HepG2 (cell line): Measurements from ENCODE around the gene PCIF1. TPM values are rescaled to one million over a fixed set of nuclear protein-coding genes. Genes with fewer than 3 reads are reported as not detected.

Source experiments
- ADNP ChIP-seq: sonication (generic); formaldehyde crosslinking; IDR thresholded peaks from 2 replicates; pipeline ENCODE4 v1.4.0; 2020; ENCODE audit warnings: missing genetic modification reagents
- BCL6 ChIP-seq: IDR thresholded peaks from 2 replicates; pipeline ENCODE4 v1.6.1; 2016; ENCODE audit warnings: missing genetic modification reagents, missing compliant biosample characterization
- BRCA1 ChIP-seq: sonication (generic); formaldehyde crosslinking; IDR thresholded peaks from 2 replicates; pipeline ENCODE4 v1.4.0; 2020; ENCODE audit warnings: missing genetic modification reagents
- CREBL2 ChIP-seq: sonication (generic); formaldehyde crosslinking; IDR thresholded peaks from 2 replicates; pipeline ENCODE4 v1.8.1; 2023; ENCODE audit warnings: missing genetic modification reagents, mild to moderate bottlenecking, borderline replicate concordance
- ELF4 ChIP-seq: sonication (generic); formaldehyde crosslinking; IDR thresholded peaks from 2 replicates; pipeline ENCODE4 v1.5.0; 2020; ENCODE audit warnings: missing genetic modification reagents, mild to moderate bottlenecking, moderate library complexity, borderline replicate concordance
- KDM5B ChIP-seq: sonication (generic); formaldehyde crosslinking; IDR thresholded peaks from 2 replicates; pipeline ENCODE4 v1.4.0; 2020; ENCODE audit warnings: missing genetic modification reagents, mild to moderate bottlenecking, borderline replicate concordance
- KMT2A ChIP-seq: sonication (generic); formaldehyde crosslinking; IDR thresholded peaks from 2 replicates; pipeline ENCODE4 v1.4.0; 2020; ENCODE audit warnings: missing genetic modification reagents
- LRRFIP1 ChIP-seq: sonication (generic); formaldehyde crosslinking; conservative IDR thresholded peaks from 2 replicates; pipeline ENCODE4 v1.4.0; 2020; ENCODE audit warnings: missing genetic modification reagents
- MLX ChIP-seq: IDR thresholded peaks from 2 replicates; pipeline ENCODE4 v1.6.1; 2016
- MXI1 ChIP-seq: IDR thresholded peaks from 3 replicates; pipeline ENCODE4 v1.6.1; 2012; ENCODE audit warnings: low read depth, low read length, inconsistent platforms, borderline replicate concordance
- RFX1 ChIP-seq: fragments of 450-650 bp; IDR thresholded peaks from 2 replicates; pipeline ENCODE4 v1.6.1; 2017
- SNAI1 ChIP-seq: sonication (generic); formaldehyde crosslinking; IDR thresholded peaks from 2 replicates; pipeline ENCODE4 v1.5.0; 2020; ENCODE audit warnings: mild to moderate bottlenecking, missing genetic modification reagents, borderline replicate concordance
- TARDBP ChIP-seq: sonication (generic); formaldehyde crosslinking; IDR thresholded peaks from 2 replicates; pipeline ENCODE4 v1.8.0; 2022; ENCODE audit warnings: mild to moderate bottlenecking, missing genetic modification reagents
- TFDP2 ChIP-seq: sonication (generic); formaldehyde crosslinking; IDR thresholded peaks from 2 replicates; pipeline ENCODE4 v1.4.0; 2020; ENCODE audit warnings: missing genetic modification reagents
- ZNF225 ChIP-seq: sonication (generic); formaldehyde crosslinking; IDR thresholded peaks from 2 replicates; pipeline ENCODE4 v1.4.0; 2020; ENCODE audit warnings: mild to moderate bottlenecking, missing genetic modification reagents
- ZNF382 ChIP-seq: sonication (generic); formaldehyde crosslinking; IDR thresholded peaks from 2 replicates; pipeline ENCODE4 v1.5.0; 2020; ENCODE audit warnings: missing genetic modification reagents, mild to moderate bottlenecking, borderline replicate concordance
- ZNF432 ChIP-seq: sonication (generic); formaldehyde crosslinking; IDR thresholded peaks from 2 replicates; pipeline ENCODE4 v1.5.0; 2020; ENCODE audit warnings: missing genetic modification reagents, mild to moderate bottlenecking, borderline replicate concordance
- ZNF446 ChIP-seq: sonication (generic); formaldehyde crosslinking; IDR thresholded peaks from 2 replicates; pipeline ENCODE4 v1.5.0; 2020; ENCODE audit warnings: mild to moderate bottlenecking, missing genetic modification reagents
- ZNF570 ChIP-seq: sonication (generic); formaldehyde crosslinking; IDR thresholded peaks from 2 replicates; pipeline ENCODE4 v1.4.0; 2020; ENCODE audit warnings: mild to moderate bottlenecking, missing genetic modification reagents, borderline replicate concordance
- ZNF7 ChIP-seq: IDR thresholded peaks from 2 replicates; pipeline ENCODE4 v1.6.1; 2016; ENCODE audit warnings: missing biosample characterization, missing genetic modification reagents
- ZNF703 ChIP-seq: sonication (generic); formaldehyde crosslinking; IDR thresholded peaks from 2 replicates; pipeline ENCODE4 v1.5.1; 2020; ENCODE audit warnings: missing genetic modification reagents, mild to moderate bottlenecking, moderate library complexity, borderline replicate concordance
- ZNF777 ChIP-seq: sonication (generic); formaldehyde crosslinking; IDR thresholded peaks from 2 replicates; pipeline ENCODE4 v1.4.0; 2020; ENCODE audit warnings: missing genetic modification reagents
- ZXDC ChIP-seq: sonication (generic); formaldehyde crosslinking; IDR thresholded peaks from 2 replicates; pipeline ENCODE4 v1.5.0; 2020; ENCODE audit warnings: mild to moderate bottlenecking, missing genetic modification reagents
- polyA plus RNA-seq, 8 experiments: library from polyadenylated mRNA; depleted of rRNA in 3 of 8; stranded (reverse) in 7 of 8; unstranded in 1 of 8; fragments of >200 nt; fragmentation: Illumina TruSeq in 4 of 8; extraction: Trizol in 4 of 8; gene quantifications; 2 replicates each; pipeline versions ENCODE4 v1.2.1 to v1.2.3, GENCODE V29; 2011 to 2016; ENCODE audit warnings: low read depth in 4 of 8, missing spikeins in 1 of 8, mixed read lengths in 1 of 8; ENCODE audit not compliant: insufficient read depth in 1 of 8
- total RNA-seq, 5 experiments: library from RNA; depleted of rRNA; stranded (reverse); fragments of >200 nt; fragmentation: Illumina TruSeq; extraction: Trizol; gene quantifications; 2 replicates each; pipeline ENCODE4 v1.2.3, GENCODE V29; 2016; ENCODE audit warnings: low read depth in 1 of 5

Gene PCIF1
- total and polyA plus RNA-seq, 2 of the 13 experiments (the other 11 are each of a cell fraction or from before 2014, with no cell fraction given): 20.9 to 24.4 TPM

GRCh38 chr20:45909817-45910669 is 24.4 kb upstream of the PCIF1 start (continued):
- TF ChIP-seq KMT2A (CRISPR knock-in tag) (peak; percentile 39; the same call in 1 of the 2 replicates), MXI1 (no peak), TFDP2 (CRISPR knock-in tag) (0 out of 2 replicates have a peak, but pooled peaks have one; percentile 36), CREBL2 (CRISPR knock-in tag) (no peak), RFX1 (no peak), SNAI1 (no peak; the same call in 1 of the 2 replicates), TARDBP (CRISPR knock-in tag) (peak; percentile 66; the same call in 1 of the 2 replicates), MLX (CRISPR knock-in tag) (no peak), ZNF777 (CRISPR knock-in tag) (no peak), ZNF225 (CRISPR knock-in tag) (no peak), ELF4 (CRISPR knock-in tag) (no peak), ZNF382 (no peak), ZNF570 (CRISPR knock-in tag) (no peak), BCL6 (CRISPR knock-in tag) (peak; percentile 61), ZNF432 (CRISPR knock-in tag) (no peak), ADNP (CRISPR knock-in tag) (peak; percentile 62; the same call in 1 of the 2 replicates), BRCA1 (CRISPR knock-in tag) (peak; percentile 36; the same call in 1 of the 2 replicates), KDM5B (peak; percentile 62; the same call in 1 of the 2 replicates), ZNF703 (no peak), ZNF446 (CRISPR knock-in tag) (no peak), ZNF7 (CRISPR knock-in tag) (no peak), ZXDC (CRISPR knock-in tag) (no peak), LRRFIP1 (CRISPR knock-in tag) (no peak)
